Activated gamma-delta T cell (primary cell): ENCODE results near the gene SPATA1.
"Not testable (repeated sequence)": the region's sequence is repeated elsewhere in the genome, so short reads cannot be mapped to it uniquely, and the experiment has no call there.

ENCODE experiments used
- DNase-seq: peaks from one replicate; lab custom pipeline; 2025; lab: John Stamatoyannopoulos, UW
- total RNA-seq, 2 donors: gene quantifications; one replicate each; lab custom pipeline; 2026; lab: John Stamatoyannopoulos, UW

Gene SPATA1
- 1.1 to 1.4 reads per million in 2 donors for total RNA-seq

DNA sequence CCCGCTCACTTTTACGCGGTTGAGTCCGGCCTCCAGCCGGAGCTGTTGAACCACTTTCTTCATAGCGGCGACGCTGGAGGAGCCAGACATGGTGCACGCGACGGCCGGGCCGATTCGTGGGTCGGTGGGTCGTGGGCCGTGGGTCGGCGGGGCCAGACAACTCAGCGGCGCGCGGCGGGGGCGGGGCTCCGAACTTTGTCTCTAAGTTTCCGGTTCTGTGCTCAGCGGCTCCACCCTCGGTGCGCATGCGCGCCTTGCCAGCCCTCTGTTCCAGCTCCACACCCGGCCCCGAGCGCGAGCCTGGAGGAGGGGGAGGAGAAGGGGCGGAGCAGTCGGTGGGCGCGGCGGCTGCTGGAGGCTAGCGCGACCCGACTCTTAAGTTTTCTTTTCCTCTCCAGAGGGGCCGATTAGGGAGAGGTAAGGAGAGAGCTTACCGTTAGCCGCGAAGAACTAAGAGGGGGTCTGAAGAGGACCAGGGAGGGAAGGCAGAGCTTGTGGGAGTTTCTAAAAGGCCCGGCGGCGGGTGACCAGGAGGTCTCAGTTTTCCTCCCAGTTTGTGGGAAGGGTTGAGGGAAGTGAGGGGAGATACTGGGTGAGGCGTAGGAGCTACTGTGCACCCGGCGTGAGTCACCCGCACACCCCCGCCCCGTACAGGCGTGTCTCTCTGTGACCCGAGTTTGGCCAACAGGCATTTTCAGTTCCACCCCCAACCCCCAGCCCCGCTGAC is at the start of gene SPATA1, which contains the start of gene GNG5:
TSS of gene SPATA1 (plus strand) at position 385 of the 727 bp plus-strand sequence. CDS start 9,974 bp downstream, outside the sequence.
TSS of gene GNG5 (minus strand) at position 580 of the 727 bp plus-strand sequence. CDS start at position 90, 490 bp downstream.
- DNase-seq, result peak; percentile 97

GRCh38 chr1:84462118-84462517 is 44.1 kb upstream of the SPATA1 start:
- DNase-seq, result no peak

- no peak for DNase-seq
Measured at GRCh38 chr1:84467298-84467697, 38.9 kb upstream of the SPATA1 start.

- no peak for DNase-seq
Measured at GRCh38 chr1:84476225-84476624, 30.0 kb upstream of the SPATA1 start.

DNA sequence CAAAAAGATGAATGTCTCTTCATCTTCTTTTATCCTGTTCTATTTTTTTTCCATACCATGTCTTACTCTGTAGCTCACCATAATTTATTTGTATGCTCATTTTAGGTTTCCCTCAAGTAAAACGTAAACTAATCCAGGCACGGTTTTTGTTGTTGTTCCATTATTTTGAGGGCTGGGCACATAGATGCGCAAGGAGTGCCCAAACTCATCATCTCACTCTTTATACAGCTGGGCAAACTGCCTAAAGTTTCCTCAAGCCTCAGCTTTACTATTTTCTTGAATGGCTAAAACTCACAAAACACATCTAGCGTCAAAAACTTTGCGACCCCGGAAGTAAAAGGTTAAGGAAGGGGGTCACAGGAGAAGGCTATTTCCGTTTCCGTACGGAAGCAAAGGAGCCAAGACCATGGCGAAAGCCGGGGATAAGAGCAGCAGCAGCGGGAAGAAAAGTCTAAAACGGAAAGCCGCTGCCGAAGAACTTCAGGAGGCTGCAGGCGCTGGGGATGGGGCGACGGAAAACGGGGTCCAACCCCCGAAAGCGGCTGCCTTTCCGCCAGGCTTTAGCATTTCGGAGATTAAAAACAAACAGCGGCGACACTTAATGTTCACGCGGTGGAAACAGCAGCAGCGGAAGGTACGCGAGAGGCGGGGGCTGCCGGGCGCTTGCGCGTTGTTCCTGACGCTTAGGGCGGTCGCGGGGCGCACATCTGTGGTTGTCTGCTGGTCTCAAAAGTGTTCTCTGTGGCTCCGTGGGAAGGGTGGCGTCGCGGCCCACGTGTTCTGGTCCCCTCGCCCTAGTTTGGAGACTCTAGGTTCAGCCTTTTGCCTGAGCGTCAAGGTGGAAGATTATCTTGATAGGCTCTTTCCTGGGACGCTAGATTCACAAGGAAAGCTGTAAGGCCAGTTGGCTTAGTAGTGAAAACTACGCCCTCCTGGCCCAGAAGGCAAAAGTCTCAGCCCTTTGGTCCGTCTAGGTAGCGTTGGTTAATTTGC is 27.0 kb upstream of the SPATA1 start, which contains the start of gene RPF1:
TSS of gene RPF1 (plus strand) at position 391 of the 993 bp plus-strand sequence. CDS start at position 407, 16 bp downstream.
- peak; percentile 75 for DNase-seq

DNA sequence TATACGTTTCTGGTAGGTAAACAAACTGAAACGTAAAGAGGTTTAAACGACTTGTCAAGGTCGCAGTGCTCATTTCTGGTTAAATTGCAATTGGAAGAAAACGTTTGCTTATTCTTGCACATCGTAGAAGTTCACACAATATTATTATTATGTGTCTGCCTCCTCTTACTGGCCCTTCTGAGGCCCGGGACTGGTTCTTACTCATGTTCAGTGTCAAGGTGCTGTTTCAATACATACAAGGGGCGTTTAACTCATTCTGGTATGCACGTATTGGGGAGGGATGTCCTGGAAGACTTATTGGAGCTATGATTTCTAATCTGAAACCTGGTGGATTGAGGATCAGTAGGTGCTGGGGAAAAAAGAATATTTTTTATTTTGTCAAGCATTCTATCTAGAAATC is 26.2 kb upstream of the SPATA1 start:
- DNase-seq, result no peak

GRCh38 chr1:84480650-84481049 is 25.5 kb upstream of the SPATA1 start:
- no peak for DNase-seq

DNA sequence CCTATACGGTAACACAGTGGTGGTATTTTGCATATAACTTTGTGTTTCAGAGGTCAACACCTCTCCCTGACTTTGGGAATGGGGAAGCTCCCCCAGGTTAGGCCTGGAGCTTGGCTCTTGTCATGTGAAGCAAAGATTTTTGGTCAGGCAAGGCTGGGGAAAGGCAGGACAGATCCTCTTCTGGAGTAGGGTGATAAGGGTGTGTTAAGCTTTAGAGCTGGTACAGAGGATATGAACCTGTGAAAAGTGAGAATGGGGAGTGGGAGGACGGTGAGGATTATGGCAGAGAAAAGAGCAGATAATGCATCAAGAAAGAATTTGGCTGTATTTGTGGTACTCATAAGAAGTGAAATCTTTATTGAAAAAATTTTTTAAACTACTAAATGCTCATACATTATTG is 24.9 kb upstream of the SPATA1 start:
- DNase-seq, result no peak

- no peak for DNase-seq
Measured at GRCh38 chr1:84488107-84488506, 18.1 kb upstream of the SPATA1 start.

DNA sequence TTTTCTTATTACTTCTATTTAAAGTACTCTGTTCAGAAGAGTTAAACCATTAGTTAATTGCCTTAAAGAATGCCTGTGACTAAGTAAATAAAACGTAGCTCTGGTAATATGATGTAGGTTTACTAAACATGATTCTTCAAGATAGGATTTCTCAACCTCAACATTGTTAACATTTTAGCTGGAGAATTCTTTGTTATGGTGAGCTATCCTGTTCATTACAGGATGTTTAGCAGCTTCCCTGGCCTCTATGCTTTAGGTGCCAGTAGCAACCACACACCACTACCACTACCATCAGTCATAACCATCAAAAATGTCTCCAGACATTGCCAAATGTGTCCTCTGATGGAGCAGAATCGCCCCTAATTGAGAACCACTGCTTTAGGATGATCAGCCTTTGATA is 16.4 kb upstream of the SPATA1 start:
- no peak for DNase-seq

DNA sequence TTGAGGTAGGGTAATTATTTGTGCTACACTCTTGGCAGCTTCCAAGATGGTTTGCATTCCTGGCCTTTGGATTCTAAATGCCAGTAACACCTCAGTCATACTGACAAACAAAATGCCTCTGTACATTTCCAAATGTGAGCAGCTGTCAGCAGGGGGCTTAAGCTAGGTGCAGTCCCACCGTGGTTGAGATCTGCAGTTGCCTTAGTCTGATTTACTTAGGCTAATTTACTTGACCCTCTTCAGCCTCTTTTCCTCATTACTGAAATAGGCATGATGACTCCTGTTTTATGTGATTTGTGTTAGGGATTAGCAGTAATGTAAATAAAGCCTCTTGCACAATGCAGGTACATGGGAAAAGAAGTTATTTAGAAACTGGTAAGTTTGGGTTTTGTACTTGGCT is 13.5 kb upstream of the SPATA1 start:
- DNase-seq, result no peak

- no peak for DNase-seq
Measured at GRCh38 chr1:84493747-84494146, 12.4 kb upstream of the SPATA1 start.

DNA sequence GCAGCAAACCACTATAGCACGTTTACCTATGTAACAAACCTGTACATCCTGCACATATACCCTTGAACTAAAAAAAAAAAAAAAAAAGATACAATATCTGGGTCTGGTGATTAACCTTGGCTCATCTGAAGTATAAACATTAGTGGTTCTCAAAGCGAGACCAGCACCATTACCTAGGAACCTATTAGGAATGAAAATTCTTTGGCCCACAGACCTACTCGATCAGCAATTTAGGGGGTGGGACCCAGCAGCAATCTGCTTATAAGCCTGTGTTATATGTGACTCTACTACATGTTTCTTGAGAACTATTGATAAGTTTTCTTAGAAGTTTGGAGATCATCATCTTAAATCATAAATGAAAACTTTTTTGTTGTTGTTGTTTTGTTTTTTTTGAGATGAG is 9.7 kb upstream of the SPATA1 start:
- DNase-seq, result no peak

DNA sequence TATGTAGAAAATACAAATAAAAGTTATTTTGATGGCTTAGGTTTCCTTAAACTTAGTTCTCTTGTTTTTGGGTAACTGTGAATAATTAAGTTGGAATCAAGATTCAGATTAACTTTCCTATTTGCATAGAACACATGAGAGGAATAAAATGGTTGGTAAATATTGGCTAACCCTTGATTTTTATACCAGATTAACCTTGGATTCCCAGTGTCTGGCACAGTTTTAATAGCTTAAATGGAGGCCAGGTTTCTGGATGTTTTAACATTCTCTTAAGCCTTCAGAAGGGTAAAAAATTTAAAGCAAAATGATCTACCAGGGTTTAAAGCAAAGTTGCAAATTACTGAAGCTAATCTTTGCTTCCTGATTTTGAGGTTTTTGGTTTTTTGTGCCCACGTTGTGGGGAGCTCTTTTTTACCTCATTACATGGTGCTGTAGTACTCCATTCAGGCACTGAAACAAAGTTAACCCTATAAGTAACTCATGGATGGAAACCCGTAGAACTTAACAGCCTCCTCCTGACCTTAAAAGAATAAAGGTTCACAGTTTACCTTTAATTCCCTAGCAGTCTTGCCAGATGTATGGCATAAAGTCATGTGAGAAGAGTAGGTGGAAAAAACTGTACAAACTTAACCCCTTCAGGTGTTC is 8.4 kb upstream of the SPATA1 start:
- no peak for DNase-seq

DNA sequence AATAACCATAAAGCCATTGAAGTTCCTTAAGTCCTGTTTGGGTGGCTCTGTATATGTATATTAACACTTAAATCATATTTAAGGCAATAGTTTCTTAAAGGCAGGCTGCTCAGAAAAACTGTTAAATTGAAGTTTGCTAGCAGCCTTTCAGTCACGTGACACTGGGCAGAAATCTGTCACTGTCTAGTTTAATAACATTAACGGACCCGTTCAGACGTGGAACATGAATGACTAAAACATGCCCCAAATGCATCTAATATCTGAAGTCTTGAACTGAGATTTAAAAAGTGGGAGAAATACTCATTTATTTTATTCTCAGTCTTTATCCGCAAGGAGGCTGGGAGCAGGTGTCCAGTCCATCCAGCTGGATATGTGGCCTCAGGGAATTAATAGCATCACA is 3.3 kb upstream of the SPATA1 start:
- no peak for DNase-seq

DNA sequence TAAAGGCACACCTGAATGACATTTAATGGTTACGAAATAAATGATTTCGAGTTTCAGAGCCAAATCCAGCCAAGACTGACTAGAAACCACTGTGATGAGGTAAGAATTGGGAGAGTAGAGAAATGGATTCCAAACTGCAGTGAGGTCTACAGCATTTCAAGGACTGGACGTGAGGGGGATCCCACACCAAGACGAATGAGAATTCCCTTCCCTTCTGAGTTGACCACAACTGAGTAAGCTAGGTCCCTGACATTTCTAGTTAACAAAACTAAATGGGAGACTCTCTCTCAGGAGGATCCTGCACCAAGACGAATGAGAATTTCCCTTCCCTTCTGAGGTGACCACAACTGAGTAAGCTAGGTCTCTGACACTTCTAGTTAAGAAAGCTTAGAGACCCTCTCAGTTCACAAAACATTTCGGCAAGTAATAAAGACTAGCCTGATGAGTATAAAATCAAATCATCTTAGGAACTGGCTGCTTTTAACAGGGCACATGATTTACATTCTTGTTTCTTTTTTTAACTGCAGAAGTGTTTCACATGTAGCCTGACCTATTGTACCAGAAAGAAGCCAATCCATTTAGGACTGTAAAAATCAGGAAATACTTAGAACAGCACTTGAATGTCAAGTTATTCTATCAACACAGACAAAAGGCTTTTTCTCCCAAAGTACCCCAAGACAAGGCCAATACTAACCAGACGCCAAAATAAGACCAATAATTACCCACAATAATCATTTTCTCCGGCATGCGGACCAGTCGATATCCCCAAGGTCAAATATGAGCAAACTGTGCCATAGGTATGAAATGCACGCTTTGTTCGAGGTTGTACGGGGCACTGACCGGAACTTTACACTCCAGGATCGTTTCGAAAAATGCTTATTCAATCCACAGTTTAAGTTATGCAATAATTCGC is 1.4 kb upstream of the SPATA1 start:
- DNase-seq, result no peak

DNA sequence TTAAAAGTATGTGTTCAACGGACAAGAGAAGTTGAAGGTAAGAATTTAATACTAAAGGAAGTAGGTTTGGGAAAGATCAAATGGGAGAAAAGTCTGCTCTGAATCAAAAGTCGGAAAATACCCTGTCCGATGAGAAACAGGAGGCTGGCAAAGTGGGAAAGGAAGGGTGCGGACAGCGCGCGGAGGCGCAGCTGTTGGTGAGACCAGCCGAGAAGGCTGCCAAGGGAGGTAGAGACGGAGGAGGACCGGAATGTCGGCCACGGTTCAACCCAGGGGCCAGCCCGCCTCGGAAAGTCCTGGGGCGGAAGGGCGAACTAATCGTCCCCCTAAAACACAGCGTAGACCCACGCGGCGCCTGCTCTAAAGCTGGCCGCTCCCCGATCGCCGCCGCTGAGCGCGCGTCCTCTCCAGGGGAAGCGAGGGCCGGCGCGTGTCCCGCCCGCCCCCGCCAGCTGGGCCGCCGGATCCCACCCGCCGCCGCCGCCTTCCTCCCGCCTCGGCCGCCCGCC is 639 bp upstream of the SPATA1 start:
- peak; percentile 72 for DNase-seq

GRCh38 chr1:84506729-84507453 is 705 bp downstream of the SPATA1 start:
- no peak for DNase-seq

GRCh38 chr1:84507887-84508286 is 1.7 kb downstream of the SPATA1 start:
- DNase-seq, result not testable (repeated sequence)

- no peak for DNase-seq
Measured at GRCh38 chr1:84508510-84508909, 2.3 kb downstream of the SPATA1 start.
